ENCODE measurements around the gene TNS3. TPM values are rescaled to one million over a fixed set of nuclear protein-coding genes. Genes with fewer than 3 reads are reported as not detected.

Gene TNS3
- total and polyA plus RNA-seq, 9 of the 15 experiments (the other 6 are each of a cell fraction or from before 2014, with no cell fraction given): 0.20 TPM; not detected in 8

DNA sequence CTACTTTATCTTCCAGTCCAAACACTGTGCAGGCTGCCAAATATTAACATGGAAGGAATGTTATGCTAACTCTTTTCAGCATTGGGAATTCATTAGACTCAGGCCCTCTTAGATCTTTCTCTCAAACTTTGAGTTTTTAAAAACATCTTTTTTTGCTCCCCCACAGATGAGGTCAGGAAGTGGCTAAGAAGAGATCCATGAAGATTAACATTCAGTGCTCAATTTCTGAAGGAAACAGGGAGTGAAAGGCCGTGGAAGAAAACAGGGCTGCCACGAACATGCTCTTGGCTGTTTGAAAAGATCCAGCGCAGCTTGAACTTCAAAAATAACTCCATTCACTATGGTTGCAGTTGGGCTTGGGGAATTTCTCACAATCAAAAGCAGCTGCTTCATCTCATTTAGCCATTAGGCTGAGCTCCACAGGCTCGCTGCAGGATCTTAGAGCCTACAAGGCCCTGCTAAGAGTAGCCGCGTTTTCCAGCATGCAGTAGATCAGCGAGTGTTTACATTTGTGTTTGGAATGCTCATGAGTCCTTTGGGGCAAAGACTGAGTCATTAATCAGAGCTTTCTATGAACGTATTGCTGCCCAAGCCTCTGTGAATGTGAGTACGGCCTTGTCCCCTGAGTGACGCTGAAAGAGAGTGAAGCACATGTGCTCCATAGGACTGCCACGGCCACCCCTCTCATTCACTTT is 41.2 kb upstream of the TNS3 start (continued):
- TF ChIP-seq GABPB1 (CRISPR knock-in tag; IDR thresholded peaks at IDR 0.05): no peak
- no peak for TF ChIP-seq CSDE1 (IDR thresholded peaks at IDR 0.05)

- intact Hi-C loops (cut with micrococcal nuclease) (no loop called here), in situ Hi-C loops (cut with MboI) (no loop called here)
- DNase-seq (ENCODE audit: extremely low read depth in 1 of 4, low spot score in 3 of 4): no peak
- Histone ChIP-seq H3K9ac (ENCODE audit: insufficient read depth in 1 of 2, low read depth in 2 of 2, low read length in 2 of 2) (no peak overlapping the region), H4K20me1 (replicated peaks; ENCODE audit: control insufficient read depth, insufficient read depth, low read length) (no peaks in the 10 kb centered on the region), H3K4me1 (replicated peaks in 1 of 2; ENCODE audit: control insufficient read depth in 2 of 2, insufficient read depth in 2 of 2, low read length in 2 of 2) (no peaks in the 10 kb centered on the region), H3K27me3 (ENCODE audit: control insufficient read depth in 2 of 2, insufficient read depth in 2 of 2, low read length in 2 of 2) (peaks cover 5 to 54% of the 10 kb centered on the region in 2 experiments; a peak in 4 of 5 replicates), H3K4me3 (no peak overlapping the region), H3K27ac (ENCODE audit: extremely low read depth, low read depth, low read length) (no peak overlapping the region), H3K79me2 (ENCODE audit: control insufficient read depth, insufficient read depth, low read length) (no peaks in the 10 kb centered on the region), H3K4me2 (ENCODE audit: insufficient read depth, low read length) (no peak overlapping the region), H3K9me1 (ENCODE audit: control insufficient read depth, insufficient read depth, low read length) (no peaks in the 10 kb centered on the region), H3K36me3 (ENCODE audit: control insufficient read depth, insufficient read depth, low read length) (no peaks in the 10 kb centered on the region), H3K9me3 (replicated peaks; ENCODE audit: control insufficient read depth, insufficient read depth, low read depth, low read length) (no peaks in the 10 kb centered on the region), H2AFZ (ENCODE audit: low read depth, low read length) (no peak overlapping the region)
- ChIA-PET CTCF (ENCODE audit: low intra/inter-chr PET ratio) (no interaction called here), POLR2A (interaction anchor here (1.2 kb wide), 1 partner anchor 176 kb away, joined by 3 read pairs; no protein-coding TSS in a partner anchor)
- BruUV-seq (replicated peaks): no TSS peak
- no peak for TF ChIP-seq STAT5A (IDR thresholded peaks at IDR 0.05; ENCODE audit: borderline replicate concordance, low read length)
- TF ChIP-seq TAF9B (IDR thresholded peaks at IDR 0.05; ENCODE audit: partially characterized antibody): no peak
- TF ChIP-seq ARID3B (CRISPR knock-in tag; IDR thresholded peaks at IDR 0.05; ENCODE audit: borderline replicate concordance): no peak
- no peak for TF ChIP-seq MED1 (CRISPR knock-in tag; IDR thresholded peaks at IDR 0.05; ENCODE audit: borderline replicate concordance)
- no peak for TF ChIP-seq CBX3 (IDR thresholded peaks at IDR 0.05; ENCODE audit: borderline replicate concordance in 1 of 2, low read length in 2 of 2)
- no peak for TF ChIP-seq XRCC4 (IDR thresholded peaks at IDR 0.05; ENCODE audit: extremely low read depth, insufficient read depth, insufficient read length)
- TF ChIP-seq NCOA4 (IDR thresholded peaks at IDR 0.05; ENCODE audit: partially characterized antibody): no peak
- TF ChIP-seq ELF4 (CRISPR knock-in tag; IDR thresholded peaks at IDR 0.05): no peak
- no peak for TF ChIP-seq DIDO1 (tag; IDR thresholded peaks at IDR 0.05; ENCODE audit: low read depth)
- no peak for TF ChIP-seq TCF15 (CRISPR knock-in tag; IDR thresholded peaks at IDR 0.05)
- no peak for TF ChIP-seq ILK (tag; IDR thresholded peaks at IDR 0.05; ENCODE audit: borderline replicate concordance, low read depth)
- TF ChIP-seq GTF2B (IDR thresholded peaks at IDR 0.05; ENCODE audit: extremely low read depth, insufficient read length): no peak
- TF ChIP-seq MTA3 (IDR thresholded peaks at IDR 0.05; ENCODE audit: borderline replicate concordance): no peak
- no peak for FAIRE-seq
- no peak for ATAC-seq
Observed at GRCh38 chr7:47622586-47622945, 40.7 kb upstream of the TNS3 start.
